GM23338 (cell line): ENCODE results near the gene GLI3.

Experiments used
- CTCF ChIP-seq, 2 experiments: fragments of 200-600 bp in 1 of 2; sonication (generic) in 1 of 2; conservative IDR thresholded peaks; 2 replicates each; pipeline versions ENCODE4 v1.5.1 to v1.6.1; 2016 to 2017; ENCODE audit warnings: antibody characterized with exemption in 2 of 2, low read depth in 2 of 2, mild to moderate bottlenecking in 2 of 2, moderate library complexity in 1 of 2
- EZH2 ChIP-seq: fragments of 200-600 bp; sonication (generic); IDR thresholded peaks from one replicate; pipeline ENCODE4 v1.8.0; 2017; ENCODE audit warnings: antibody characterized with exemption, mild to moderate bottlenecking, low read depth; ENCODE audit not compliant: unreplicated experiment
- EZH2phosphoT487 ChIP-seq: fragments of 200-600 bp; sonication (generic); IDR thresholded peaks from one replicate; pipeline ENCODE4 v1.8.1; 2018; ENCODE audit warnings: antibody characterized with exemption; ENCODE audit not compliant: unreplicated experiment
- NANOG ChIP-seq: IDR thresholded peaks from 2 replicates; pipeline ENCODE4 v1.6.1; 2016; ENCODE audit warnings: antibody characterized with exemption, borderline replicate concordance
- POLR2AphosphoS5 ChIP-seq: IDR thresholded peaks from 2 replicates; pipeline ENCODE4 v1.6.1; 2016; ENCODE audit warnings: antibody characterized with exemption, low read depth
- REST ChIP-seq: IDR thresholded peaks from one replicate; pipeline ENCODE4 v1.6.1; 2018; ENCODE audit warnings: antibody characterized with exemption; ENCODE audit not compliant: unreplicated experiment

GRCh38 chr7:41994036-41994745 lies 242.8 kb downstream of the GLI3 start:
- no peak for TF ChIP-seq CTCF (conservative IDR thresholded peaks at IDR 0.05; ENCODE audit: low read depth in 2 of 2)
- TF ChIP-seq EZH2phosphoT487: no peak
- TF ChIP-seq POLR2AphosphoS5: no peak
- TF ChIP-seq REST: no peak
- TF ChIP-seq EZH2: no peak
- TF ChIP-seq NANOG: no peak
